Measurements from ENCODE around the gene ARHGEF37. TPM values are rescaled to one million over a fixed set of nuclear protein-coding genes. Genes with fewer than 3 reads are reported as not detected.

The ARHGEF37 gene
- total RNA-seq, 4 donors from 2014 or later, result 1.5 to 7.5 (median 4.9) TPM

- TF ChIP-seq, protein P1, sequence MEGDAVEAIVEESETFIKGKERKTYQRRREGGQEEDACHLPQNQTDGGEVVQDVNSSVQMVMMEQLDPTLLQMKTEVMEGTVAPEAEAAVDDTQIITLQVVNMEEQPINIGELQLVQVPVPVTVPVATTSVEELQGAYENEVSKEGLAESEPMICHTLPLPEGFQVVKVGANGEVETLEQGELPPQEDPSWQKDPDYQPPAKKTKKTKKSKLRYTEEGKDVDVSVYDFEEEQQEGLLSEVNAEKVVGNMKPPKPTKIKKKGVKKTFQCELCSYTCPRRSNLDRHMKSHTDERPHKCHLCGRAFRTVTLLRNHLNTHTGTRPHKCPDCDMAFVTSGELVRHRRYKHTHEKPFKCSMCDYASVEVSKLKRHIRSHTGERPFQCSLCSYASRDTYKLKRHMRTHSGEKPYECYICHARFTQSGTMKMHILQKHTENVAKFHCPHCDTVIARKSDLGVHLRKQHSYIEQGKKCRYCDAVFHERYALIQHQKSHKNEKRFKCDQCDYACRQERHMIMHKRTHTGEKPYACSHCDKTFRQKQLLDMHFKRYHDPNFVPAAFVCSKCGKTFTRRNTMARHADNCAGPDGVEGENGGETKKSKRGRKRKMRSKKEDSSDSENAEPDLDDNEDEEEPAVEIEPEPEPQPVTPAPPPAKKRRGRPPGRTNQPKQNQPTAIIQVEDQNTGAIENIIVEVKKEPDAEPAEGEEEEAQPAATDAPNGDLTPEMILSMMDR (IDR thresholded peaks at IDR 0.05; ENCODE audit: low read depth), result no peak
Observed at GRCh38 chr5:149544028-149544420, 37.3 kb upstream of the ARHGEF37 start.

DNA sequence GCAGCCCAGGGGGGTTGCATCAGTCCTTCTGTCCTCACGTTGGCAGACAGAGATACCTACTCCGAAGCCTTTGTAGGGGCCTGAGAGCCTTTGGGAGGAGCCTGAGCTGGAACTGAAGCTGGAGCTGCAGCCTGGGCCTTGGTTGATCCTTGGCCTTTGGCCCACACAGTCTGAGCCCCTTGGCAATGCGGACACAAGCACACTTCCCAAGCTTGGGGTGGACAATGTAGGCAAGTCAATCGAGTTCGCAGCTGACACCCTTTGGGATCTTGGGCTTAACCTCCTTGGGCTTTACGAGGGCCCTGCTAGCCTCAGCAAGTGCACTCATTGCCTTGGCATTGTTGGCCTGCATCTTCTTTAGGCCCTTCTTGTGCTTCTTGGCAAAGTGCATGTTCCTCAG, 36.0 kb upstream of the ARHGEF37 start:
- TF ChIP-seq, protein P1 (IDR thresholded peaks at IDR 0.05; ENCODE audit: low read depth), result no peak

- TF ChIP-seq, protein P1 (IDR thresholded peaks at IDR 0.05; ENCODE audit: low read depth), result no peak
Observed at GRCh38 chr5:149546974-149547373, 34.3 kb upstream of the ARHGEF37 start.

DNA sequence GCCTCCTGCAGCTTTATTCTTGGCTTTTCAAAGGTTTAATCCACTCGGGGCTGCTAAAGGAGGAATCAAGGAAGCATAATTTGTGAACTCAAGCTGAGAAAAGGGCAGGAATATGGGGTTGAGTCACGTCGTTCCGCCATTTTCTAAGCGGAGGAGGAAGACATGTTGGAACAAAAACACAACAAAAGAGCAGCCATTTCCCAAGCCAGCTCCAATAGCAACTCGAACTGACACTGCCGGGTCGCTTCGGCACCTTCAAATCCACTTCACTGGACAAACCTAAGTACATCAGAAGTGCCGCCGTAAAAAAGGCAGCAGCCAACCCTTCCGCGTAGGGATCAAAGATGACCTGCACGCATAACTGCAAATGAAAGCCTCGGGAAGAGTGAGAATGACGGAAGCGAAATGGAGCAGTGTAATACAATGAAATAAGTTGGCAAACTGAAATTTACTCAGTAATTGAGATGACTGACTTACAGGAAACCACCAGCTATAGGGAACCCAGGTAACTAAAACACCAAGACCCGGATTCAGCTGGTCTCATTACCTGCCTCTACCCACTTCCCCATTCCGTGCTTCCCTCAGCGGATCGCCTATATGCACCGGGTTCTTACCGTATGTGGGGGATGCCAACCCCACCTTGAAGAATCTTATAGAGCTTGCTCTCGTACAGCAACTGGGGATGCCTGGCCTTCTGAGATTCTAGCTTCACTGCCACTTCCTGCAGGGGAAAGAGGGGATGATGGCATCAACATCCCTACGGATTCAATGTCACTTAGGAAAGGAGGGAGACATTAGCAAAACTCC, 31.6 kb upstream of the ARHGEF37 start:
- TF ChIP-seq, protein P1 (IDR thresholded peaks at IDR 0.05; ENCODE audit: low read depth), result no peak

GRCh38 chr5:149550268-149550583, 31.1 kb upstream of the ARHGEF37 start:
- TF ChIP-seq, protein P1 (IDR thresholded peaks at IDR 0.05; ENCODE audit: low read depth), result no peak

GRCh38 chr5:149550594-149551226, 30.6 kb upstream of the ARHGEF37 start:
- TF ChIP-seq, protein P1 (IDR thresholded peaks at IDR 0.05; ENCODE audit: low read depth), result no peak

DNA sequence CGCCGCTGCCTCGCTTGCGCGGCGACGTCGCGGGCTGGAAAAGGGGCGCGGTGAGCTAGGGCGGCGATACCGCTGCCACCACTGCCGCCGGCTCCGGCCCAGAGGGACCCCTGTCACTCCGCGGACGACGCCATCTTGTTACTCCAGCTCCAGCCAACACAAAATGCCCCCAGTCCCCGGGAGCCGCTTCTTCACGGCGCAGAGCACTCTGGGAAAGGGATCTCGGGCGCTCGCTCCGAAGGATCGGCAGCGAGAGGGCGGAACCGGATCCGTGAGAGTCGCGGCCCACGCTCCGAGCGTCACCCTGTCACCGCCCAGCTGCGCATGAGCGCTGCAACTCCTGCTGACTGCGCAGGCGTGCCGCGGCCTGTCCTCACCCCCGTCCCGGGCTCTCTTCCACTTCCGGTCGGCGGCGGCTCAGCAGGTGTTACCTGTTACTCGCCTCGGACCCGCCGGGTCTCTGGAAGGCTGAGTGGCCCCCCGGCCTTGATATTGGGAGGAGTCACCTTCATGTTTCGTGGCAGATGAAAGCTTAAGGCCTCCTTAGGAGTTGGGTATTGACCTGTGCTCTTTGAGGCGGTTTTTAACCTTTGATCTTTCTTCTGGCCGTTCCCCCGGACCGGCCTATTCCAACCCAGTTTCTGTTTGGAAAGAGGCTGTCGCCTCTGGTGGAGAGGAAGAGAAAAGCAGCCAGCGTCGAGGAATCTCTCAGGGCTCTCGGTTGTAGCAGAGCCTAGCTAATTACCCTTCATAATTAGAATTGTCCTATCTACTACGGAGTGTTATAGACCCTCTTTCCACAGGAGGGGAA, 29.9 kb upstream of the ARHGEF37 start, which contains the start of gene CSNK1A1:
TSS of gene CSNK1A1 (minus strand) at position 213 of the 811 bp plus-strand sequence. CDS start 475 bp downstream, outside the sequence.
- TF ChIP-seq, protein P1 (IDR thresholded peaks at IDR 0.05; ENCODE audit: low read depth), result no peak
